ENCODE results near the gene MAFG.

MAFG gene

DNA sequence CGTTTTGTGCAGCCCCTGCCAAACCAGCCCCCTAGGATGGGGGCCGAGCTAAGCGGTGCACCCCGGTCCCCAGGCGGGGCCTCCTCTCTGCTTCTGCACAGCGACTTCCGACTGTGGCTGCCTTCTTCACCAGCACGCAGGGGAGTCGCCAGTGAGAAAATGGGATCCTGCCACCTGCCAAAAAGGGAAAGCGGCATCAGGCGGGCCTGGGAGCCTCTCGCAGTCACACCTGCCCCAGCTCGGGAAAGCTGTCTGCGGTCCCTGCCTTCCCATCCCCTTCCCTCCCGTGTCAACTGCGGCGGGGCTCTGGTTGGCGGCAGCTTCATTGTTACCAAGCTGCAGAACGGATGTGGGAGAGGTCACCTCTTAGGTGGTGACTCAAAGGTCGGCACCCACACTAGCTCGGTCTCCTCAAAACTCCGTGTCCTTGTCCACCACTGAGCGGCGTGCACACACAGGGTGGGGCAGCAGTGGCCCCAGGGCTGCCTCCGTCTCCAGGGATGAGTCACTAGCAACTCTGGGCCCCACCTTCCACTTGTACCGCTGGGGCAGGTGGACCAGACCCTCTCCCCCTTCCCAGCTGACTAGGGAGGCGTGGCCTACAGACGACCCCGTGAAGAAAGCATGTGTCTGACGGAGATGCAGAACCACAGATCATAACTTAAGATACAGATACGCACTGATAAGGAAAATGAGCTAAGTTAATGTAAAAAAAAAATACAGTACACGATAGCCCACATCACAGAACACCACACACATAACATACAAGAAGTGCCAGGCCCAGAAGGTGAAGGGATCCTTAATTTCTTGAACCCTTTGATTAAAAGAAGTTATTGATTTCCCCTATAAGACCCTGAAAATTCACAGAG lies 14.9 kb downstream of the MAFG start:
- Histone ChIP-seq H3K56ac (ENCODE audit: low read length) (no peak overlapping the region), H3K18ac (ENCODE audit: low read length) (no peak overlapping the region), H3K9ac (ENCODE audit: low read length) (no peak overlapping the region), H4K5ac (ENCODE audit: low read length) (no peak overlapping the region), H3K27ac (ENCODE audit: low read depth, low read length) (no peak overlapping the region), H3K23ac (ENCODE audit: low read length) (no peak overlapping the region), H3K27me3 (ENCODE audit: insufficient read depth, low read length, poor library complexity) (no peaks in the 10 kb centered on the region), H3K4ac (ENCODE audit: low read depth, low read length) (no peak overlapping the region), H3K36me3 (ENCODE audit: control insufficient read depth, insufficient read depth, low read length) (peaks cover 7% of the 10 kb centered on the region), H2BK5ac (ENCODE audit: low read length) (no peak overlapping the region), H3K79me1 (ENCODE audit: low read length) (peaks cover 16% of the 10 kb centered on the region), H3K4me3 (ENCODE audit: low read length) (no peak overlapping the region), H3K79me2 (ENCODE audit: control insufficient read depth, insufficient read depth, low read length) (peaks cover 11% of the 10 kb centered on the region), H3K4me1 (ENCODE audit: control insufficient read depth, low read depth, low read length) (peaks cover 8% of the 10 kb centered on the region), H2BK120ac (ENCODE audit: low read depth, low read length) (no peak overlapping the region), H2BK15ac (replicated peaks; ENCODE audit: low read depth) (no peak overlapping the region), H4K8ac (ENCODE audit: low read depth, low read length) (no peak overlapping the region), H3K4me2 (ENCODE audit: low read length) (no peak overlapping the region), H2AK5ac (ENCODE audit: low read length) (no peak overlapping the region)
- no peak for DNase-seq
- WGBS (ENCODE audit: extremely low coverage, insufficient coverage, low lambda C conversion rate) = no CpG with 5 or more reads among the region's 32 CpGs

DNA sequence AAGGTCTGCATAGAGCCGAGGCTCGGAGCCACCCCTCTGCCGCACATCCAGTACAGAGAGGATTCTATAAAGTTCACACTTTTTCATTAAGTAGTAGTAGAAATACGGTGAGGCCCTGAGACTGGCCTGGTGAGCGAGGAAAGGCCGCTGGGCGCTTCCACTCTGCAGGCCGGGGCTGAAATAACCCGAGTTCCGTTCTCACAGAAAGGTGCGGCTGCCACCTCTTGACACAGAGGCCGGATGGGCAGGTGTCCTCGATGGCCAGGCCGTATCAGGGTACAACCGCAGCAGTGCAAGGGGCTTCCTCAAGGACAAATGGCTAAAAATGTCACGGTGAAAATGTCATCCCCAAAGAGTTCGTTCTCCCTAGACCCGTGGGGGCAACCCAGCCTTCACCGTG lies 15.6 kb downstream of the MAFG start:
- Histone ChIP-seq H3K4me2 (ENCODE audit: low read length) (no peak overlapping the region), H3K4me1 (ENCODE audit: control insufficient read depth, low read depth, low read length) (peaks cover 6% of the 10 kb centered on the region), H3K79me1 (ENCODE audit: low read length) (peaks cover 13% of the 10 kb centered on the region), H4K5ac (ENCODE audit: low read length) (no peak overlapping the region), H3K56ac (ENCODE audit: low read length) (no peak overlapping the region), H2BK120ac (ENCODE audit: low read depth, low read length) (no peak overlapping the region), H3K36me3 (ENCODE audit: control insufficient read depth, insufficient read depth, low read length) (peaks cover 7% of the 10 kb centered on the region), H3K4ac (ENCODE audit: low read depth, low read length) (no peak overlapping the region), H3K27ac (ENCODE audit: low read depth, low read length) (no peak overlapping the region), H2AK5ac (ENCODE audit: low read length) (no peak overlapping the region), H4K8ac (ENCODE audit: low read depth, low read length) (no peak overlapping the region), H3K23ac (ENCODE audit: low read length) (no peak overlapping the region), H3K4me3 (ENCODE audit: low read length) (no peak overlapping the region), H3K9ac (ENCODE audit: low read length) (no peak overlapping the region), H2BK5ac (ENCODE audit: low read length) (no peak overlapping the region), H3K18ac (ENCODE audit: low read length) (no peak overlapping the region), H2BK15ac (replicated peaks; ENCODE audit: low read depth) (no peak overlapping the region), H3K79me2 (ENCODE audit: control insufficient read depth, insufficient read depth, low read length) (peaks cover 8% of the 10 kb centered on the region), H3K27me3 (ENCODE audit: insufficient read depth, low read length, poor library complexity) (no peaks in the 10 kb centered on the region)
- DNase-seq = no peak
- WGBS (ENCODE audit: extremely low coverage, insufficient coverage, low lambda C conversion rate) = no CpG with 5 or more reads among the region's 19 CpGs

DNA sequence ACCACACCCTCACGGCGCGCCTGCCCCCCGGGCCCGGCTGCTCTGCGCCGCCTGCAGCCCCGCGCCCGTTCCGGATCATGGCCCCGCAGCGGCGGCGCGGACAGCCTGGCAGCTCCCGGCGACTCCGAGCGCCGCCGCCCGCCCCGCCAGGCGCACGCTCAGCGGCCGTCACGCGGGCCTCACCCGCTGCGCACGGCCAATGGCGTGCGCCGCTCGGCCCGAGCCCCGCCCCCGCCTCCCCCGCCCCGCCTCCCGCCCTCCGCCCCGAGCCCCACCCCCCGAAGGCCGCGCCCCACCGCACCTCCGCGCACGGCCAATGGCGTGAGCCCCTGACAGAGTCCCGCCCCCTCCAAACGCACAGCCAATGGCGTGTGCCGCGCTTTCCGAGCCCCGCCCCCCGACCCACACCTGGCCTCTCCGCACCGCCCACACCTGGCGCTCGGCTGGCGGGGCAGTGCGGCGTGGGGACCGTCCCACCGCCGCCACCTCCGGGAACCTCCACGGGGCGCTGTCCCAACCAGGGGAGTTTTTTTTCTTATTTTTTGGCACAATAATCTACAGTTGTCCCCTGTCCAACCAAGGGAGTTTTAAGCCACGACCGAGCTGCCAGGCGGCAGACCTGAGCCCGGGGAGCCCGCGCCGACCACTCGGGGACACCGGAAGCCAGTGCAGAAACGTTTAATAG lies 16.1 kb downstream of the MAFG start, which contains the start of gene PCYT2:
Gene PCYT2, minus strand, starts transcription at position 123 of the 685 bp plus-strand sequence. Its CDS starts 44 bp downstream, at position 79.
- H4K8ac ChIP-seq (ENCODE audit: low read depth, low read length) = no peak within 1 kb of the TSS
- peaks cover 6% of the 10 kb centered on the region for H3K36me3 ChIP-seq (ENCODE audit: control insufficient read depth, insufficient read depth, low read length)

DNA sequence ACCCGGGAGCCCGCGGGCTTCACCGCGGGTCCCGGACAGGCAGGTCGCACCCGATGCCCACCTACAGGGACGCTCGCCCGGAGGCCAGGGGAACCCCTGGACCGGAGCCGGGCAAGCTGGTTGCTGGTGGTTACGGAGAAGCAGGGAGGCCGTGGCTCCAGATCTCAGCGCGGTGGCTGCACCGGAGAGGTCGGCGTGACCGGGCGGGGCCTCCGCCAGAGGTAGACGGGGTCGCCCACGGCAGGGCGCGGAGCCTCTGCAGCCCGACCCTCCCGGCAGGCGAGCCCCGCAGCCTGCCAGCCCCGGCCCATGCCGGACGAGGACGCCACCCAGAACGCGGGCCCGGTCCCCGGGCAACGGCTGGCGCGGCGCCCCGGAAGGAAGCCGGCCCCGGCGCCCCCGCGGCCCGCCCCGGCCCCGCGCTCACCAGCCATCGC lies 16.7 kb downstream of the MAFG start:
- Histone ChIP-seq H2BK120ac (ENCODE audit: low read depth, low read length) (no peak overlapping the region), H3K4me3 (ENCODE audit: low read length) (peak overlapping the region; percentile 46), H3K18ac (ENCODE audit: low read length) (peak overlapping the region; percentile 15), H3K79me1 (ENCODE audit: low read length) (peaks cover 6% of the 10 kb centered on the region), H3K4me2 (ENCODE audit: low read length) (peak overlapping the region; percentile 90), H3K56ac (ENCODE audit: low read length) (peak overlapping the region; percentile 61), H3K23ac (ENCODE audit: low read length) (no peak overlapping the region), H3K27ac (ENCODE audit: low read depth, low read length) (no peak overlapping the region), H2BK15ac (replicated peaks; ENCODE audit: low read depth) (no peak overlapping the region), H3K4me1 (ENCODE audit: control insufficient read depth, low read depth, low read length) (peaks cover 3% of the 10 kb centered on the region), H3K9ac (ENCODE audit: low read length) (peak overlapping the region; percentile 57), H2AK5ac (ENCODE audit: low read length) (no peak overlapping the region), H3K4ac (ENCODE audit: low read depth, low read length) (peak overlapping the region; percentile 36), H3K27me3 (ENCODE audit: insufficient read depth, low read length, poor library complexity) (no peaks in the 10 kb centered on the region), H2BK5ac (ENCODE audit: low read length) (no peak overlapping the region), H3K79me2 (ENCODE audit: control insufficient read depth, insufficient read depth, low read length) (peaks cover 4% of the 10 kb centered on the region), H3K36me3 (ENCODE audit: control insufficient read depth, insufficient read depth, low read length) (peaks cover 6% of the 10 kb centered on the region), H4K8ac (ENCODE audit: low read depth, low read length) (no peak overlapping the region), H4K5ac (ENCODE audit: low read length) (no peak overlapping the region)
- no peak for DNase-seq
- no CpG with 5 or more reads among the region's 55 CpGs for WGBS (ENCODE audit: extremely low coverage, insufficient coverage, low lambda C conversion rate)

More for the DNA sequence above, 16.1 kb downstream of the MAFG start, which contains the start of gene PCYT2:
- H3K79me2 ChIP-seq (ENCODE audit: control insufficient read depth, insufficient read depth, low read length) = peaks cover 5% of the 10 kb centered on the region
- H2BK120ac ChIP-seq (ENCODE audit: low read depth, low read length) = no peak within 1 kb of the TSS
- peaks cover 3% of the 10 kb centered on the region for H3K4me1 ChIP-seq (ENCODE audit: control insufficient read depth, low read depth, low read length)
- peak within 1 kb of the TSS; percentile 55 for H3K23ac ChIP-seq (ENCODE audit: low read length)
- no peak within 1 kb of the TSS for H3K27ac ChIP-seq (ENCODE audit: low read depth, low read length)
- peaks cover 9% of the 10 kb centered on the region for H3K79me1 ChIP-seq (ENCODE audit: low read length)
- H3K56ac ChIP-seq (ENCODE audit: low read length) = peak within 1 kb of the TSS; percentile 79
- no peak within 1 kb of the TSS for H2BK5ac ChIP-seq (ENCODE audit: low read length)
- no CpG with 5 or more reads among the region's 84 CpGs for WGBS (ENCODE audit: extremely low coverage, insufficient coverage, low lambda C conversion rate)
- peak within 1 kb of the TSS; percentile 90 for H3K4me2 ChIP-seq (ENCODE audit: low read length)
- H3K18ac ChIP-seq (ENCODE audit: low read length) = peak within 1 kb of the TSS; percentile 15
- peak; percentile 93 for DNase-seq
- no peak within 1 kb of the TSS for H2AK5ac ChIP-seq (ENCODE audit: low read length)
- H2BK15ac ChIP-seq (replicated peaks; ENCODE audit: low read depth) = no peak within 1 kb of the TSS
- peak within 1 kb of the TSS; percentile 57 for H3K9ac ChIP-seq (ENCODE audit: low read length)
- H3K4me3 ChIP-seq (ENCODE audit: low read length) = peak within 1 kb of the TSS; percentile 46
- no peak within 1 kb of the TSS for H4K5ac ChIP-seq (ENCODE audit: low read length)
- no peaks in the 10 kb centered on the region for H3K27me3 ChIP-seq (ENCODE audit: insufficient read depth, low read length, poor library complexity)
- peak within 1 kb of the TSS; percentile 36 for H3K4ac ChIP-seq (ENCODE audit: low read depth, low read length)

DNA sequence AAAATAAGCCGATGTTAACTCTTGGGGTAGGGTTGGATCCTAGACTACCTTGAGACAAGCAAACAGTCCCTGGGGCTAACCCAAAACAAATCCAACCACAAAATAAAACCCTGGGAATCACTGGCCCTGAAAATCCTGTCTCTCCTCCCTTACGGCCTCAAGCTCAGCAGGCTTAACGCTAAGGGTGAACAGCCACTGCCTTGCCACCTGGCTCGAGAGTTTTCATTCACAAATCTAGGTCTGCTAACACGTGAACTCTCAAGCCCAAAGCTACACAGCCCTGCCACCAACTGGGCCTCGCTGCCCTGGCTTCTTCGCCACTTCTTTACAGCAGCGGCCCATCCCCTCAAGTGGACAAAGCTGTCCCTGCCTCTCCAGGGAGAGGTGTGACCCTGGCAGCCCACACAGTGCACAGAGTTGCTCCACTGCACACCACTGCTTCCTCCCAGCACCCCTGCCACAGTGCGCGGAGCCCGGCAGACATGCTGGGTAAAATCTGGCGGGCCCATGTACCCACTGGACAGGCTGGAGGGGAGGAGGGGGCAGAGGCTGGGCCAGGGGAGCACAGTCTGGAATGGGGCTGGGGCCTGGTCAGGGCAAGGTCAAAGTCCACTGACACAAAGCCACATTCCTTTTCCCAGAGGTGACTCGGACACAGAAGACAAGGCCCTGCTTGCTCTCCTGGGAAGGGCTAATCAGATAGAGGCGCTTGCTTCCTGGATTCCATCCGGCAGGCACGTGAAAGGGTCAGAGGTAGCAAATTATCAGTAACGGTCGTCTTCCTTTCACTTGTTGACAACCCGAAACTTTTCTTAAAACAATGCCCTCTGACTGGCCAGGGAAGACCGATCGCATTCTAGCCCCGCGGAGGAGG lies 17.3 kb downstream of the MAFG start:
- Histone ChIP-seq H4K5ac (ENCODE audit: low read length) (no peak overlapping the region), H3K4me2 (ENCODE audit: low read length) (peak overlapping the region; percentile 90), H3K27ac (ENCODE audit: low read depth, low read length) (no peak overlapping the region), H3K4me3 (ENCODE audit: low read length) (peak overlapping the region; percentile 46), H3K23ac (ENCODE audit: low read length) (peak overlapping the region; percentile 55), H4K8ac (ENCODE audit: low read depth, low read length) (no peak overlapping the region), H3K4ac (ENCODE audit: low read depth, low read length) (no peak overlapping the region), H2AK5ac (ENCODE audit: low read length) (no peak overlapping the region), H3K56ac (ENCODE audit: low read length) (peak overlapping the region; percentile 79), H3K4me1 (ENCODE audit: control insufficient read depth, low read depth, low read length) (peaks cover 3% of the 10 kb centered on the region), H3K9ac (ENCODE audit: low read length) (peak overlapping the region; percentile 57), H3K79me1 (ENCODE audit: low read length) (peaks cover 3% of the 10 kb centered on the region), H2BK120ac (ENCODE audit: low read depth, low read length) (no peak overlapping the region), H3K36me3 (ENCODE audit: control insufficient read depth, insufficient read depth, low read length) (peaks cover 6% of the 10 kb centered on the region), H3K18ac (ENCODE audit: low read length) (no peak overlapping the region), H2BK15ac (replicated peaks; ENCODE audit: low read depth) (no peak overlapping the region), H3K79me2 (ENCODE audit: control insufficient read depth, insufficient read depth, low read length) (peaks cover 2% of the 10 kb centered on the region), H2BK5ac (ENCODE audit: low read length) (no peak overlapping the region), H3K27me3 (ENCODE audit: insufficient read depth, low read length, poor library complexity) (no peaks in the 10 kb centered on the region)
- DNase-seq = peak; percentile 73
- no CpG with 5 or more reads among the region's 23 CpGs for WGBS (ENCODE audit: extremely low coverage, insufficient coverage, low lambda C conversion rate)

All from mesendoderm (in vitro differentiated cells).